ENCODE measurements around the gene CNTNAP2. TPM values are rescaled to one million over a fixed set of nuclear protein-coding genes. Genes with fewer than 3 reads are reported as not detected.
A peak's percentile ranks its signal among the peaks of the same experiment; 100 is the strongest.

The CNTNAP2 gene
- total RNA-seq, 2 experiments from 2014 or later = not detected

DNA sequence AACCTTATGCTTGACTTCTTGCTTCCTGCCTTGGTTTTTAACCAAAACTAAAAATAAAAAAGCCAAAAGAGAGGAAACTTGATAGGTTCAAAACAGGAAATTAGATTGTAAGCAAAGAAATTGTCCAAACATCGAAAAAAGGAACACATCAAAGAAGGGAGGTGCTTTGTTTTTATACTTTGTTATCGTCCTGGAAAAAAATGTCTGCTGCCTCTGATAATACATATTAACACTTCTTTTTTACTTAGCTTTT is 2187.4 kb downstream of the CNTNAP2 start:
- Histone ChIP-seq H3K27ac (ENCODE audit: low read depth in 1 of 2, low read length in 2 of 2) (no peak overlapping the region), H3K4me3 (ENCODE audit: low read length) (no peak overlapping the region), H3K27me3 (ENCODE audit: control insufficient read depth in 1 of 2, insufficient read depth in 2 of 2, low read length in 2 of 2) (no peaks in the 10 kb centered on the region), H3K9me3 (ENCODE audit: control insufficient read depth in 1 of 2, insufficient read depth in 1 of 2, low read length in 2 of 2) (peaks cover 0 to 3% of the 10 kb centered on the region in 2 experiments), H3K4me1 (ENCODE audit: insufficient read depth, low read length) (peaks cover 18% of the 10 kb centered on the region), H3K36me3 (ENCODE audit: insufficient read depth, low read length) (no peaks in the 10 kb centered on the region)
- no peaks in the 10 kb centered on the region for H3K27me3 Mint-ChIP-seq
- ATAC-seq (ENCODE audit: poor library complexity) (no peak), DNase-seq (peak in 1 of 14 experiments; percentile 17)
- intact Hi-C loops (cut with DNase I, micrococcal nuclease) = no loop called here
- peaks cover 37% of the 10 kb centered on the region for H3K4me1 Mint-ChIP-seq (ENCODE audit: low read depth)
- no peaks in the 10 kb centered on the region for H3K36me3 Mint-ChIP-seq (ENCODE audit: low read depth)
- ChIA-PET POLR2A (no interaction called here), CTCF (no interaction called here)
- H3K4me3 Mint-ChIP-seq = peak overlapping the region; percentile 65
- no peaks in the 10 kb centered on the region for H3K9me3 Mint-ChIP-seq
- TF ChIP-seq, protein P1, sequence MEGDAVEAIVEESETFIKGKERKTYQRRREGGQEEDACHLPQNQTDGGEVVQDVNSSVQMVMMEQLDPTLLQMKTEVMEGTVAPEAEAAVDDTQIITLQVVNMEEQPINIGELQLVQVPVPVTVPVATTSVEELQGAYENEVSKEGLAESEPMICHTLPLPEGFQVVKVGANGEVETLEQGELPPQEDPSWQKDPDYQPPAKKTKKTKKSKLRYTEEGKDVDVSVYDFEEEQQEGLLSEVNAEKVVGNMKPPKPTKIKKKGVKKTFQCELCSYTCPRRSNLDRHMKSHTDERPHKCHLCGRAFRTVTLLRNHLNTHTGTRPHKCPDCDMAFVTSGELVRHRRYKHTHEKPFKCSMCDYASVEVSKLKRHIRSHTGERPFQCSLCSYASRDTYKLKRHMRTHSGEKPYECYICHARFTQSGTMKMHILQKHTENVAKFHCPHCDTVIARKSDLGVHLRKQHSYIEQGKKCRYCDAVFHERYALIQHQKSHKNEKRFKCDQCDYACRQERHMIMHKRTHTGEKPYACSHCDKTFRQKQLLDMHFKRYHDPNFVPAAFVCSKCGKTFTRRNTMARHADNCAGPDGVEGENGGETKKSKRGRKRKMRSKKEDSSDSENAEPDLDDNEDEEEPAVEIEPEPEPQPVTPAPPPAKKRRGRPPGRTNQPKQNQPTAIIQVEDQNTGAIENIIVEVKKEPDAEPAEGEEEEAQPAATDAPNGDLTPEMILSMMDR (IDR thresholded peaks at IDR 0.05) = no peak
- H3K27ac Mint-ChIP-seq = no peak overlapping the region

DNA sequence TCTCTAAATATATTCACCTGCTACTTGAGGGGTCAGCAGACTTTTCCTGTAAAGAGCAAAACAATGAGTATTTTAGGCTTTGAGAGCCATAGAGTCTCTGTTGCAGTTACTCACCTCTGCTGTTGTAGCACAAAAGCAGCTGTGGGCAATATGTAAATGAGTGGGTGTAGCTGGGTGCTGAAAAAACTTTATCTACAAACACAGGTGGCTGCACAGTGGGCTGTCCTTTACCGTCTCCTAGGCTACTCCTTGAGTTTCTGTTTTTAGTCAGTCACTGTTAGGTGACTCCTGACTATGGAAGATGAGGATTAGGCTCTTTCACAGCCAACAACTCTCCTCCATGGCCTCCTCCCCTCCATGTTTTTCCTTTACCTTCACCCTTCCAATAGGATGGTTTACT is 2187.9 kb downstream of the CNTNAP2 start:
- DNase-seq = no peak
- TF ChIP-seq, protein P1 (IDR thresholded peaks at IDR 0.05) = no peak
- no peaks in the 10 kb centered on the region for H3K27me3 ChIP-seq (ENCODE audit: control insufficient read depth in 1 of 2, insufficient read depth in 2 of 2, low read length in 2 of 2)
- H3K4me3 ChIP-seq (ENCODE audit: low read length) = no peak overlapping the region
- no peak overlapping the region for H3K27ac ChIP-seq (ENCODE audit: low read depth in 1 of 2, low read length in 2 of 2)
- Mint-ChIP-seq H3K4me1 (ENCODE audit: low read depth) (peaks cover 37% of the 10 kb centered on the region), H3K27me3 (no peaks in the 10 kb centered on the region), H3K27ac (no peak overlapping the region), H3K36me3 (ENCODE audit: low read depth) (no peaks in the 10 kb centered on the region), H3K4me3 (no peak overlapping the region), H3K9me3 (no peaks in the 10 kb centered on the region)
- intact Hi-C loops (cut with DNase I, micrococcal nuclease) = no loop called here
- H3K36me3 ChIP-seq (ENCODE audit: insufficient read depth, low read length) = no peaks in the 10 kb centered on the region
- POLR2A ChIA-PET = no interaction called here
- CTCF ChIA-PET = no interaction called here
- peaks cover 18% of the 10 kb centered on the region for H3K4me1 ChIP-seq (ENCODE audit: insufficient read depth, low read length)
- no peak for ATAC-seq (ENCODE audit: poor library complexity)
- peaks cover 0 to 3% of the 10 kb centered on the region in 2 experiments for H3K9me3 ChIP-seq (ENCODE audit: control insufficient read depth in 1 of 2, insufficient read depth in 1 of 2, low read length in 2 of 2)

DNA sequence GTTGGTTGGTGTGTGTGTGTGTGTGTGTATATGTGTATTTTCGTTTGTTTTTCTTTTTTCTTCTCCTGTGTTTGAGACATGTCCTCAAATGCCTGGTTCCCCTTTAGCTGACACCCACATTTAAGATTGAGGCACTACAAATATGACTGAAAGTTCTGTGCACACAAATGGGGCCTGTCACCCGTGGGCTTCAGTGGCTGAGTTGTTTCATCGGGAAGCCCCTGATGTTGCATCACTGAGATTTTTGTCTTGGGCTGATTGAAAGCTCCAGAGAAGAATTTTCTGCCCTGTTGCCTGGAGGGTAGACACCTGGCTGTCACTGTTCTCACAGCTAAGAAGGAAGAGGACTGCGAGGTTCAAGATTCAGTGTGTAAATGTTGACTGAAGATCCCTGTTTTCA is 2190.2 kb downstream of the CNTNAP2 start:
- ATAC-seq (ENCODE audit: poor library complexity) (no peak), DNase-seq (no peak)
- ChIA-PET POLR2A (no interaction called here), CTCF (no interaction called here)
- H3K27ac ChIP-seq (ENCODE audit: low read depth in 1 of 2, low read length in 2 of 2) = no peak overlapping the region
- peaks cover 18% of the 10 kb centered on the region for H3K4me1 ChIP-seq (ENCODE audit: insufficient read depth, low read length)
- no peak overlapping the region for H3K4me3 Mint-ChIP-seq
- no peak overlapping the region for H3K27ac Mint-ChIP-seq
- no peaks in the 10 kb centered on the region for H3K27me3 ChIP-seq (ENCODE audit: control insufficient read depth in 1 of 2, insufficient read depth in 2 of 2, low read length in 2 of 2)
- intact Hi-C loops (cut with DNase I, micrococcal nuclease) = no loop called here
- H3K4me3 ChIP-seq (ENCODE audit: low read length) = no peak overlapping the region
- H3K27me3 Mint-ChIP-seq = peaks cover 6% of the 10 kb centered on the region
- no peaks in the 10 kb centered on the region for H3K36me3 Mint-ChIP-seq (ENCODE audit: low read depth)
- no peaks in the 10 kb centered on the region for H3K9me3 Mint-ChIP-seq
- peaks cover 37% of the 10 kb centered on the region for H3K4me1 Mint-ChIP-seq (ENCODE audit: low read depth)
- no peaks in the 10 kb centered on the region for H3K36me3 ChIP-seq (ENCODE audit: insufficient read depth, low read length)
- H3K9me3 ChIP-seq (ENCODE audit: control insufficient read depth in 1 of 2, insufficient read depth in 1 of 2, low read length in 2 of 2) = peaks cover 0 to 3% of the 10 kb centered on the region in 2 experiments
- TF ChIP-seq, protein P1 (IDR thresholded peaks at IDR 0.05) = no peak

Data from CD4-positive, alpha-beta T cell (primary cell).